ENCODE data around the gene TYK2.

DNA sequence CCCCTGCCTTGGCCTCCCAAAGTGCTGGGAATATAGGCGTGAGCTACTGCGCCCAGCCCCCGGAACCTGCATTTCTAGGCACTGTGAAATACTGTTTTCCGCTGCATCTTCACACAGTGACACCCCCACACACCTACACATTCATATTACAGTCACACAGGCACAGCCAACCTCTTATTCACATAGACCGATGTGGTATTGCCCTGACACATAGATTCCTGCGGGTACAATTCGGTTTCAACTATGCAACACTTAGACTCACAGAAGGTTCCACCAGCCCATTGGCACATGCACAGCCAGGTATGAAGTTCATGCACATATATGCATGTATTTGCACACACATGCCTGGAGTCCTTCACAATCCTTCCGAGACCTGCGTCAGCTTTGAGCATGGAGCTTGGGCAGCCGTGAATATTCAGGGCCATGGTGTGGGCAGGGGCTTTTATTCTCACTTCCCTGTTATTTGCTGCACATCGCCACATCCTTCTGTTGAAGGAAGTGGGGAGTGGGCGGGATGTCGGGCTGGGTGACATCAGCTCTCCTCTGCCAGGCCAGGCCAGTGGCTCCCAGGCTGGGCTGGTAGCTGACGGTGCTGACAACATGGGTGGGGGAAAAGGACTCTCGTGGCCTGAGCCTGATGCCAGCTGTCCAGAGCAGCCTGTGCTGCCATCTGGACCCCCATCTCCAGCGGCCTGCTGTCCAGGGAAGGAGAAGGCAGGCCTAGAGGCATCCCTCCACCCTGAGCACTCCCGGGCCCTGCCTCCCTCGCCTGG, 28.3 kb upstream of the TYK2 start:
- TF ChIP-seq, protein P1, sequence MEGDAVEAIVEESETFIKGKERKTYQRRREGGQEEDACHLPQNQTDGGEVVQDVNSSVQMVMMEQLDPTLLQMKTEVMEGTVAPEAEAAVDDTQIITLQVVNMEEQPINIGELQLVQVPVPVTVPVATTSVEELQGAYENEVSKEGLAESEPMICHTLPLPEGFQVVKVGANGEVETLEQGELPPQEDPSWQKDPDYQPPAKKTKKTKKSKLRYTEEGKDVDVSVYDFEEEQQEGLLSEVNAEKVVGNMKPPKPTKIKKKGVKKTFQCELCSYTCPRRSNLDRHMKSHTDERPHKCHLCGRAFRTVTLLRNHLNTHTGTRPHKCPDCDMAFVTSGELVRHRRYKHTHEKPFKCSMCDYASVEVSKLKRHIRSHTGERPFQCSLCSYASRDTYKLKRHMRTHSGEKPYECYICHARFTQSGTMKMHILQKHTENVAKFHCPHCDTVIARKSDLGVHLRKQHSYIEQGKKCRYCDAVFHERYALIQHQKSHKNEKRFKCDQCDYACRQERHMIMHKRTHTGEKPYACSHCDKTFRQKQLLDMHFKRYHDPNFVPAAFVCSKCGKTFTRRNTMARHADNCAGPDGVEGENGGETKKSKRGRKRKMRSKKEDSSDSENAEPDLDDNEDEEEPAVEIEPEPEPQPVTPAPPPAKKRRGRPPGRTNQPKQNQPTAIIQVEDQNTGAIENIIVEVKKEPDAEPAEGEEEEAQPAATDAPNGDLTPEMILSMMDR (IDR thresholded peaks at IDR 0.05; ENCODE audit: insufficient read depth, low read length, poor library complexity, severe bottlenecking), result no peak
- TF ChIP-seq EZH2phosphoT487 (conservative IDR thresholded peaks at IDR 0.05; ENCODE audit: low read length), result no peak
